K562 (cell line): Measurements from ENCODE around the gene MEX3D. TPM values are rescaled to one million over a fixed set of nuclear protein-coding genes. Genes with fewer than 3 reads are reported as not detected.

Source experiments
- ASH1L ChIP-seq: fragments of 450-650 bp; IDR thresholded peaks from 2 replicates; pipeline ENCODE4 v1.6.1; 2018; ENCODE audit warnings: borderline replicate concordance, mild to moderate bottlenecking, low read depth; ENCODE audit not compliant: partially characterized antibody
- ATF7 ChIP-seq: fragments of 450-650 bp; IDR thresholded peaks from 2 replicates; pipeline ENCODE4 v1.7.1; 2014; ENCODE audit warnings: mild to moderate bottlenecking, moderate library complexity
- BHLHE40 ChIP-seq: IDR thresholded peaks from 2 replicates; pipeline ENCODE4 v1.6.1; 2011; ENCODE audit warnings: low read length, improper control_type of control experiment
- CBX2 ChIP-seq: fragments of 200-600 bp; sonication (generic); IDR thresholded peaks from one replicate; pipeline ENCODE4 v1.6.1; 2012; ENCODE audit warnings: mild to moderate bottlenecking, low read length, inconsistent platforms; ENCODE audit not compliant: insufficient read depth, poor library complexity, severe bottlenecking
- CTBP1 ChIP-seq: fragments of 450-650 bp; IDR thresholded peaks from 2 replicates; pipeline ENCODE4 v1.6.1; 2016; ENCODE audit warnings: borderline replicate concordance
- DACH1 ChIP-seq: fragments of 450-650 bp; IDR thresholded peaks from 2 replicates; pipeline ENCODE4 v1.6.1; 2018; ENCODE audit not compliant: partially characterized antibody
- HNRNPK ChIP-seq: fragments of 200-400 bp; formaldehyde crosslinking; IDR thresholded peaks from one replicate; pipeline ENCODE4 v1.6.1; 2018; ENCODE audit warnings: mild to moderate bottlenecking, low read depth, low read length; ENCODE audit not compliant: poor library complexity, severe bottlenecking
- MBD2 ChIP-seq: sonication (generic); IDR thresholded peaks from 2 replicates; pipeline ENCODE4 v1.6.1; 2016; ENCODE audit warnings: low read depth, borderline replicate concordance
- MXD1 ChIP-seq: fragments of 250-450 bp; sonication (Bioruptor Pico); IDR thresholded peaks from 2 replicates; pipeline ENCODE4 v1.8.0; 2021; ENCODE audit warnings: borderline replicate concordance, mild to moderate bottlenecking, moderate library complexity; ENCODE audit not compliant: poor library complexity, severe bottlenecking
- NR2F6 ChIP-seq: fragments of 450-650 bp; formaldehyde crosslinking; IDR thresholded peaks from 2 replicates; pipeline ENCODE4 v1.4.0; 2020; ENCODE audit warnings: mild to moderate bottlenecking
- PKNOX1 ChIP-seq: fragments of 450-650 bp; IDR thresholded peaks from 2 replicates; pipeline ENCODE4 v1.6.1; 2016
- PTRF ChIP-seq: fragments of 450-650 bp; IDR thresholded peaks from 2 replicates; pipeline ENCODE4 v1.6.1; 2016; ENCODE audit warnings: mild to moderate bottlenecking, missing genetic modification characterization, missing compliant biosample characterization
- PTTG1 ChIP-seq: fragments of 450-650 bp; IDR thresholded peaks from 2 replicates; pipeline ENCODE4 v1.6.1; 2016; ENCODE audit warnings: low read depth, mild to moderate bottlenecking, missing genetic modification characterization, missing compliant biosample characterization
- SNRNP70 ChIP-seq: fragments of 200-400 bp; formaldehyde crosslinking; optimal IDR thresholded peaks from 2 replicates; pipeline ENCODE3; 2017; ENCODE audit warnings: low read depth, low read length
- SOX6 ChIP-seq: fragments of 450-650 bp; IDR thresholded peaks from 2 replicates; pipeline ENCODE4 v1.6.1; 2014; ENCODE audit warnings: mild to moderate bottlenecking
- SREBF2 ChIP-seq: sonication (generic); formaldehyde crosslinking; IDR thresholded peaks from 2 replicates; pipeline ENCODE4 v1.4.0; 2020; ENCODE audit warnings: mild to moderate bottlenecking, missing genetic modification reagents
- SRSF7 ChIP-seq: fragments of 200-400 bp; formaldehyde crosslinking; optimal IDR thresholded peaks from 2 replicates; pipeline ENCODE3; 2017; ENCODE audit warnings: mild to moderate bottlenecking, low read depth, low read length
- USF1 ChIP-seq: sonication (generic); formaldehyde crosslinking; IDR thresholded peaks from 2 replicates; pipeline ENCODE4 v1.9.0; 2022; ENCODE audit warnings: mild to moderate bottlenecking, missing genetic modification reagents
- ZNF146 ChIP-seq: IDR thresholded peaks from one replicate; pipeline ENCODE4 v1.6.1; 2018; ENCODE audit warnings: missing compliant biosample characterization; ENCODE audit not compliant: unreplicated experiment
- ZNF212 ChIP-seq: fragments of 450-650 bp; formaldehyde crosslinking; IDR thresholded peaks from 2 replicates; pipeline ENCODE4 v1.4.0; 2020; ENCODE audit warnings: mild to moderate bottlenecking
- ZNF263 ChIP-seq: sonication (generic); formaldehyde crosslinking; IDR thresholded peaks from 2 replicates; pipeline ENCODE4 v1.8.0; 2022; ENCODE audit warnings: mild to moderate bottlenecking, missing genetic modification reagents, borderline replicate concordance
- ZNF445 ChIP-seq: fragments of 250-450 bp; sonication (Bioruptor Pico); IDR thresholded peaks from 2 replicates; pipeline ENCODE4 v1.4.0; 2020; ENCODE audit warnings: low read depth, mild to moderate bottlenecking, moderate library complexity
- polyA plus RNA-seq, 8 experiments: library from polyadenylated mRNA; depleted of rRNA in 4 of 8; stranded (reverse) in 5 of 8; unstranded in 3 of 8; fragments of >200 nt; fragmentation: Nextera tagmentation in 2 of 8; fragmentation: Illumina TruSeq in 1 of 8; extraction: Ambion mirVana in 2 of 8; extraction: Trizol in 1 of 8; gene quantifications; 2 replicates each; pipeline versions ENCODE4 v1.2.1 to v1.2.3, GENCODE V29; 2011 to 2014; ENCODE audit warnings: inconsistent platforms in 1 of 8, missing spikeins in 1 of 8
- total RNA-seq, 7 experiments: library from RNA; depleted of rRNA in 6 of 7; stranded (reverse); fragments of >200 nt in 6 of 7; fragmentation: Illumina TruSeq in 2 of 7; extraction: Trizol in 2 of 7; gene quantifications; 2 replicates each; pipeline versions ENCODE4 v1.2.1 to v1.2.3, GENCODE V29; 2011 to 2021; ENCODE audit warnings: low replicate concordance in 1 of 7
- TF ChIP-seq, protein P1 (sequence below): sonication (generic); formaldehyde crosslinking; IDR thresholded peaks from 2 replicates; pipeline ENCODE4 v1.8.0; 2022; ENCODE audit warnings: mild to moderate bottlenecking, missing genetic modification reagents
- TF ChIP-seq, protein P2 (sequence below): sonication (generic); formaldehyde crosslinking; IDR thresholded peaks from 2 replicates; pipeline ENCODE4 v1.8.0; 2022; ENCODE audit warnings: mild to moderate bottlenecking, missing genetic modification reagents

MEX3D gene
- total and polyA plus RNA-seq, 9 of the 15 experiments (the other 6 are each of a cell fraction or from before 2014, with no cell fraction given), result 1.7 to 39.3 (median 5.7) TPM

DNA sequence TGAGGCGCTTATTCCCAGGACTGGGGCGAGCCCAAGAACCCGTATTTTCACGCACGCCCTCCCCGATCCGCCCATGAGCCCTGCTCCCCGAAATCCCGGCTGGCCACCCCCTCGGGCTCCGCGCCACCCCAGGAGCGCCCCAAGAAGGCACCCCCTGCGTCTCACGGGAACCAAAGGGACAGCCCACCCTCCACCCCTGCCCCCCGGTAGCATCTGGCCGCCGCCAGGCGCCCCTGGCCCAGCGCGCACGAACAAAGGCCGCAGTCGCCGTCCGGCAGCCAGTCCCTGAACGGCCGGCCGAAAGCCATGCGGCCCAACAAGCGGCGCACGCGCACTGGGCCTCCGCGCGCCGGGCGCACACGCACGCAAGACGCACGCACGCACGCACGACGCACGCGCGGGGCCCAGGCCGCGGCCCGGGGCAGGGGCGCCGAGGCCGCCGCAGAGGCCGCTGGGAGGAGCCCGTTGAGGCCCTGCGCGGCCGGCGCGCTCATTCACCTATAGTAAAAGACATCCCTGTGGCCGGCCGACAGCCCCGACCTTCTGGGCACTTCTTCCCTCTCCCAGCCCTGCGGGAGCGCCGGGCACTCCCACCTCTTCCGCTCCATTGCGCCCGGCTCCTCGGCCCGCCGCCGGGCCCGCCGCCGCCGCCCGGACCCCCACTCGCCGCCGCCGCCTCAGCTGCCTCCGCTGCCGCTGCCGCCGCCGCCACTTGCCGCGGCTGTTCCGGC, 24.1 kb upstream of the MEX3D start (continued):
- TF ChIP-seq PKNOX1, result no peak
- TF ChIP-seq ZNF445 (CRISPR knock-in tag), result no peak
- no peak for TF ChIP-seq HNRNPK
- peak; percentile 95 for TF ChIP-seq CTBP1
- TF ChIP-seq ZNF146 (CRISPR knock-in tag), result no peak
- TF ChIP-seq, protein P1, sequence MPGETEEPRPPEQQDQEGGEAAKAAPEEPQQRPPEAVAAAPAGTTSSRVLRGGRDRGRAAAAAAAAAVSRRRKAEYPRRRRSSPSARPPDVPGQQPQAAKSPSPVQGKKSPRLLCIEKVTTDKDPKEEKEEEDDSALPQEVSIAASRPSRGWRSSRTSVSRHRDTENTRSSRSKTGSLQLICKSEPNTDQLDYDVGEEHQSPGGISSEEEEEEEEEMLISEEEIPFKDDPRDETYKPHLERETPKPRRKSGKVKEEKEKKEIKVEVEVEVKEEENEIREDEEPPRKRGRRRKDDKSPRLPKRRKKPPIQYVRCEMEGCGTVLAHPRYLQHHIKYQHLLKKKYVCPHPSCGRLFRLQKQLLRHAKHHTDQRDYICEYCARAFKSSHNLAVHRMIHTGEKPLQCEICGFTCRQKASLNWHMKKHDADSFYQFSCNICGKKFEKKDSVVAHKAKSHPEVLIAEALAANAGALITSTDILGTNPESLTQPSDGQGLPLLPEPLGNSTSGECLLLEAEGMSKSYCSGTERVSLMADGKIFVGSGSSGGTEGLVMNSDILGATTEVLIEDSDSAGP (CRISPR knock-in tag), result no peak
- TF ChIP-seq USF1, result 0 out of 2 replicates have a peak, but pooled peaks have one; percentile 27
- TF ChIP-seq ZNF263, result no peak
- TF ChIP-seq PTRF, result no peak
- no peak for TF ChIP-seq ZNF212 (CRISPR knock-in tag)
- no peak for TF ChIP-seq PTTG1
- TF ChIP-seq SOX6, result no peak
- TF ChIP-seq NR2F6 (CRISPR knock-in tag), result no peak
- no peak for TF ChIP-seq MXD1 (CRISPR knock-in tag)
- TF ChIP-seq ASH1L, result no peak
- no peak for TF ChIP-seq DACH1
- TF ChIP-seq SREBF2 (CRISPR knock-in tag), result no peak
- TF ChIP-seq, protein P2, sequence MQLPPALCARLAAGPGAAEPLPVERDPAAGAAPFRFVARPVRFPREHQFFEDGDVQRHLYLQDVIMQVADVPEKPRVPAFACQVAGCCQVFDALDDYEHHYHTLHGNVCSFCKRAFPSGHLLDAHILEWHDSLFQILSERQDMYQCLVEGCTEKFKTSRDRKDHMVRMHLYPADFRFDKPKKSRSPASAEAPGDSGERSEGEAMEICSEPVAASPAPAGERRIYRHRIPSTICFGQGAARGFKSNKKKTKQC (CRISPR knock-in tag), result peak; percentile 78
- peak; percentile 18; the same call in 1 of the 2 replicates for TF ChIP-seq MBD2
- TF ChIP-seq SNRNP70, result no peak
- TF ChIP-seq ATF7, result peak; percentile 27; the same call in 1 of the 2 replicates
- no peak for TF ChIP-seq SRSF7
- peak; percentile 80 for TF ChIP-seq BHLHE40
- no peak for TF ChIP-seq CBX2
